OCI-LY7 (cell line): ENCODE data around the gene PCDHA2.
"Not testable (repeated sequence)": the region's sequence is repeated elsewhere in the genome, so short reads cannot be mapped to it uniquely, and the experiment has no call there.

Experiments
- EZH2phosphoT487 ChIP-seq: fragments of 200-600 bp; sonication (generic); IDR thresholded peaks from 2 replicates; pipeline ENCODE4 v1.6.1; 2018; ENCODE audit warnings: low read depth, borderline replicate concordance, mild to moderate bottlenecking, mixed run types, antibody characterized with exemption, low read length, moderate library complexity, mixed read lengths
- TF ChIP-seq, protein P1 (sequence below): fragments of 200-600 bp; sonication (generic); conservative IDR thresholded peaks from 2 replicates; pipeline ENCODE4 v1.5.1; 2014; ENCODE audit warnings: mild to moderate bottlenecking, antibody characterized with exemption, low read length, moderate library complexity, mixed read lengths

DNA sequence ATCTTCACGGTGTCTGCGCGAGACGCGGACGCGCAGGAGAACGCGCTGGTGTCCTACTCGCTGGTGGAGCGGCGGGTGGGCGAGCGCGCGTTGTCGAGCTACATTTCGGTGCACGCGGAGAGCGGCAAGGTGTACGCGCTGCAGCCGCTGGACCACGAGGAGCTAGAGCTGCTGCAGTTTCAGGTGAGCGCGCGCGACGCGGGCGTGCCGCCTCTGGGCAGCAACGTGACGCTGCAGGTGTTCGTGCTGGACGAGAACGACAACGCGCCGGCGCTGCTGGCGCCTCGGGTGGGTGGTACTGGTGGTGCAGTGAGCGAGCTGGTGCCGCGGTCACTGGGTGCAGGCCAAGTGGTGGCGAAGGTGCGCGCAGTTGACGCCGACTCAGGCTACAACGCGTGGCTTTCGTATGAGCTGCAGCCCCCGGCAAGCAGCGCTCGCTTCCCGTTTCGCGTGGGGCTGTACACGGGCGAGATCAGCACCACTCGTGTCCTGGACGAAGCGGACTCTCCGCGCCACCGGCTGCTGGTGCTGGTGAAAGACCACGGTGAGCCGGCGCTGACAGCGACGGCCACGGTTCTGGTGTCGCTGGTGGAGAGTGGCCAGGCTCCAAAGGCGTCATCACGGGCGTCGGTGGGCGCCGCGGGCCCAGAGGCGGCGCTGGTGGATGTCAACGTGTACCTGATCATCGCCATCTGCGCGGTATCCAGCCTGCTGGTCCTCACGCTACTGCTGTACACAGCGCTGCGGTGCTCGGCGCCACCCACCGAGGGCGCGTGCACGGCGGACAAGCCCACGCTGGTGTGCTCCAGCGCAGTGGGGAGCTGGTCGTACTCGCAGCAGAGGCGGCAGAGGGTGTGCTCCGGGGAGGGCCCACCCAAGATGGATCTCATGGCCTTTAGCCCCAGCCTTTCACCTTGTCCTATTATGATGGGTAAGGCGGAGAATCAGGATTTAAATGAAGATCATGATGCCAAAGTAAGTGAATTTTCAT, 35.2 kb downstream of the PCDHA2 start:
- TF ChIP-seq, protein P1, sequence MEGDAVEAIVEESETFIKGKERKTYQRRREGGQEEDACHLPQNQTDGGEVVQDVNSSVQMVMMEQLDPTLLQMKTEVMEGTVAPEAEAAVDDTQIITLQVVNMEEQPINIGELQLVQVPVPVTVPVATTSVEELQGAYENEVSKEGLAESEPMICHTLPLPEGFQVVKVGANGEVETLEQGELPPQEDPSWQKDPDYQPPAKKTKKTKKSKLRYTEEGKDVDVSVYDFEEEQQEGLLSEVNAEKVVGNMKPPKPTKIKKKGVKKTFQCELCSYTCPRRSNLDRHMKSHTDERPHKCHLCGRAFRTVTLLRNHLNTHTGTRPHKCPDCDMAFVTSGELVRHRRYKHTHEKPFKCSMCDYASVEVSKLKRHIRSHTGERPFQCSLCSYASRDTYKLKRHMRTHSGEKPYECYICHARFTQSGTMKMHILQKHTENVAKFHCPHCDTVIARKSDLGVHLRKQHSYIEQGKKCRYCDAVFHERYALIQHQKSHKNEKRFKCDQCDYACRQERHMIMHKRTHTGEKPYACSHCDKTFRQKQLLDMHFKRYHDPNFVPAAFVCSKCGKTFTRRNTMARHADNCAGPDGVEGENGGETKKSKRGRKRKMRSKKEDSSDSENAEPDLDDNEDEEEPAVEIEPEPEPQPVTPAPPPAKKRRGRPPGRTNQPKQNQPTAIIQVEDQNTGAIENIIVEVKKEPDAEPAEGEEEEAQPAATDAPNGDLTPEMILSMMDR, result not testable (repeated sequence)
- not testable (repeated sequence) for TF ChIP-seq EZH2phosphoT487
